AG09309 (cell line): ENCODE measurements around the gene PDE9A.

ENCODE experiments used
- DNase-seq: peaks from one replicate; pipeline ENCODE4 v3.0.0-alpha.2; 2010; ENCODE audit warnings: low read depth
- H3K4me3 ChIP-seq: 2 replicates; pipeline ENCODE4 v1.5.1; 2011; ENCODE audit warnings: mild to moderate bottlenecking, low read depth, low read length, moderate library complexity; ENCODE audit not compliant: control insufficient read depth
- TF ChIP-seq, protein P1 (sequence below): IDR thresholded peaks from 2 replicates; pipeline ENCODE4 v1.5.1; 2011; ENCODE audit warnings: mild to moderate bottlenecking, low read depth, low read length, inconsistent platforms; ENCODE audit not compliant: insufficient read depth, control insufficient read depth; ENCODE audit errors: missing control alignments

Gene PDE9A

DNA sequence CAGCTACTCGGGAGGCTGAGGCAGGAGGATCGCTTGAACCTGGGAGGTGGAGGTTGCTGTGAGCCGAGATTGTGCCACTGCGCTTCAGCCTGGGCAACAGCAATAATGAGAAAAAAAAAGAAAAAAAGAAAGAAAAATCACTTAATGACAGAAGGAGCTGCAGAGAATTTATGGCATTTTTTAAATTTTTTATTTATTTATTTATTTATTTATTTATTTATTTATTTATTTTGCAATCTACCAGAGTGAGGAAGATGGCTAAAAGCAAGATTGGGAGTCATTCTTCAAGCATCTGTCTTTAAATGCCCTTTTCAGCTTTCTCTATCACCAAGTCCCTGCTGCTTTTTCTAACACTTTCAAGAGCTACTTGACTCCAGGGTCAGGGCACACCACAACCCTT is 134.2 kb downstream of the PDE9A start:
- TF ChIP-seq, protein P1, sequence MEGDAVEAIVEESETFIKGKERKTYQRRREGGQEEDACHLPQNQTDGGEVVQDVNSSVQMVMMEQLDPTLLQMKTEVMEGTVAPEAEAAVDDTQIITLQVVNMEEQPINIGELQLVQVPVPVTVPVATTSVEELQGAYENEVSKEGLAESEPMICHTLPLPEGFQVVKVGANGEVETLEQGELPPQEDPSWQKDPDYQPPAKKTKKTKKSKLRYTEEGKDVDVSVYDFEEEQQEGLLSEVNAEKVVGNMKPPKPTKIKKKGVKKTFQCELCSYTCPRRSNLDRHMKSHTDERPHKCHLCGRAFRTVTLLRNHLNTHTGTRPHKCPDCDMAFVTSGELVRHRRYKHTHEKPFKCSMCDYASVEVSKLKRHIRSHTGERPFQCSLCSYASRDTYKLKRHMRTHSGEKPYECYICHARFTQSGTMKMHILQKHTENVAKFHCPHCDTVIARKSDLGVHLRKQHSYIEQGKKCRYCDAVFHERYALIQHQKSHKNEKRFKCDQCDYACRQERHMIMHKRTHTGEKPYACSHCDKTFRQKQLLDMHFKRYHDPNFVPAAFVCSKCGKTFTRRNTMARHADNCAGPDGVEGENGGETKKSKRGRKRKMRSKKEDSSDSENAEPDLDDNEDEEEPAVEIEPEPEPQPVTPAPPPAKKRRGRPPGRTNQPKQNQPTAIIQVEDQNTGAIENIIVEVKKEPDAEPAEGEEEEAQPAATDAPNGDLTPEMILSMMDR, result no peak
- no peak for DNase-seq
- H3K4me3 ChIP-seq, result no peak overlapping the region

DNA sequence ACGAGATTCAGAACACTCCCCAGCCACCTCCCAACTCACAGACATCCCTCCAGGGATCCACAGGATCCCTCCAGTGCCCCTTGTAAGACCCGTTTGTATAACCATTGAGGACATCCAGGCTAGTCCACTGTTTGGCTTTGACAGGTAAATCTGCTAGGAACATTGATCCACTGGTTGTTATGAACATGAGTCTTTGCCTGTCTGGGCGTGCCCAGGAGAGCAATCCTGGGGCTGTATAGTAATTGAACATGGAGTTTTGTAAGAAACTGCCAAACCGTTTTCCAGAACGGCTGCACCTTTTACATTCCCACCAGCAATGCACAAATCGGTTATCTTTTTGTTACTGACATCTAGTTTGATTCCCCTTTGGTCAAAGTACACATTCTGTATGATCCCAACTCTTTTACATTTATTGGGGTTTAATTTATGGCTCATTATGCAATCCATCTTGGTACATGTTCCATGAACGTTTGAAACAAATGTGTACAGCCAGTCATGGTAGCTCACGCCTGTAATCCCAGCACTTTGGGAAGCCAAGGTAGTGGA is 137.2 kb downstream of the PDE9A start:
- TF ChIP-seq, protein P1, result no peak
- no peak for DNase-seq
- H3K4me3 ChIP-seq, result no peak overlapping the region

DNA sequence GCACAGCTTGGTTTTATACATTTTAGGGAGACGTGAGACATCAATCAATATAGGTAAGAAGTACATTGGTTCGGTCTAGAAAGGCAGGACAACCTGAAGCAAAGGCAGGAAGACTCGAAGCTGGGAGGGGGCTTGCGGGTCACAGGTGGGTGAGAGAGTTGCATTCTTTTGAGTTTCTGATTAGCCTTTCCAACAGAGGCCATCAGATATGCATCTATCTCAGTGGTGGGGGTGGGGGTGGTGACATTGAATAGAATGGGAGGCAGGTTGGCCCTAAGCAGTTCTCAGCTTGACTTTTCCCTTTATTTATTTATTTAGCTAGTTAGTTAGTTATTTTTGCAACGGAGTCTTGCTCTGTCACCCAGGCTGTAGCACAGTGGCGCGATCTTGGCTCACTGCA is 140.4 kb downstream of the PDE9A start:
- H3K4me3 ChIP-seq, result no peak overlapping the region
- DNase-seq, result no peak
- TF ChIP-seq, protein P1, result no peak

DNA sequence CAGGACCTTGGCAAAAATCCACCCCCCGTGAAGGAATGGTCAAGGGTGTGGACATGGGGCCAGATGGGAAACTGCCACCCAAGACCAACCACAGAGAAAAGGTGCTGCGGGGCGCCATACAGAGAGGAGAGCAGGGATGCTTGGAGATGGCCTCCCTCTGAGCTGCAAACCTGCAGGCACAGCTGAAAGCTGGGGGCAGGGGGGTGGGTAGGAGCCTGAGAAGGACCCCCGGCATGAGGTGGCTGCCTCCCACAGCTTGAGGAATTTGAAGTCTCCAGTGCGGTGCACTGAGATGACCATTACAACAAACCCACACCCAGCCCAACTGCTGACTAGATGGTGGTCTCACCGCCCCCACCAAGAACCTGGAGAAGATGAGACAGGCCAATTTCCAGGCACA is 141.1 kb downstream of the PDE9A start:
- TF ChIP-seq, protein P1, result no peak
- H3K4me3 ChIP-seq, result no peak overlapping the region
- no peak for DNase-seq

DNA sequence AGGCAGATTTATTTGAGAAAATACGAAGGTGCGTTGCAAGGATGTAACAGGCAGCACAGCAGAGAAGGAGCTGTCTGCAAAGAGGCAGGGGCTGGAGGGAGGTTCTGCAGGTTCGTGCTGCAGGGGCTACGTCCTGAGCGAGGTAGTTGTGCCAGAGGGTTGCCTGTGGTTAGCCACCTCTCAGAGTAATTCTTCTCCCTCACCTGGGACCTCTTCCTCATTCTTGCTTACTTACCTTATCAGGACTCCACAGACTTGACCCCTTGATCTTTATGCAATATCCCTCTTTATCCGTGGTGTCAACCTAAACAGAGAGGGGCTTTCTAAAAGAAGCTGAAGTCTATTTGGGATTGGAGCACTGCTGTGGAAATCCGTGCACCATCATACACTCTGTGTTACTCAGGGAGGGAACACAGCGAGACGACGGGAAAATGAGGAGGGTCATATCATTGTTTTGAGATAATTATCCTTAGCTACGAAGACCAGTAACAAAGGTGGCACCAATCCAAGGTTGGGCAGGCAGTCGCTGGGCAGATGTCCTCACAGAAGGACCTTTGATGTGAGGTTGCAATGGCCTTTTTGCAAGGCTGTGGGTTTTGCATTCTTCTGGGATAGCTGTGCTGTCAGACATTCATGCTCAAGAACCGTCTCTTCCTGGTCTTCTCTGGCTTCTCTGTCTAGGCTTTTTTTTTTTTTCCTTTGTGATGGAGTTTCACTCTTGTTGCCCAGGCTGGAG is 143.1 kb downstream of the PDE9A start:
- DNase-seq, result no peak
- no peak overlapping the region for H3K4me3 ChIP-seq
- TF ChIP-seq, protein P1, result no peak

DNA sequence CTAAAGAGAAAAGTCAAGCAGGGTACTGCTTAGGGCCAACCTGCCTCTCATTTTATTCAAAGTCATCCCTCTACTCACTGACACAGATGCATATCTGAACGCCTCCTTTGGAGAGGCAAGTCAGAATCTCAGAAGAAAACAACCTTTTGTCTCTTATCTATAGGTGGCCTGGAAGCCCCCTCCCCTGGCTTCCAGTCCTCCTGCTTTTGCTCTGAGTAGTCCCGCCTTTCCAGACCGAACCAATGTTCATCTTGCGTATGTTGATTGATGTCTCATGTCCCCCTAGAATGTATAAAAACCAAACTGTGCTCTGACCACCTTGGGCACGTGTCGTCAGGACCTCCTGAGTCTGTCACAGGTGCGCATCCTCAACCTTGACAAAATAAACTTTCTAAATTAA is 144.1 kb downstream of the PDE9A start:
- H3K4me3 ChIP-seq, result no peak overlapping the region
- TF ChIP-seq, protein P1, result no peak
- DNase-seq, result no peak

DNA sequence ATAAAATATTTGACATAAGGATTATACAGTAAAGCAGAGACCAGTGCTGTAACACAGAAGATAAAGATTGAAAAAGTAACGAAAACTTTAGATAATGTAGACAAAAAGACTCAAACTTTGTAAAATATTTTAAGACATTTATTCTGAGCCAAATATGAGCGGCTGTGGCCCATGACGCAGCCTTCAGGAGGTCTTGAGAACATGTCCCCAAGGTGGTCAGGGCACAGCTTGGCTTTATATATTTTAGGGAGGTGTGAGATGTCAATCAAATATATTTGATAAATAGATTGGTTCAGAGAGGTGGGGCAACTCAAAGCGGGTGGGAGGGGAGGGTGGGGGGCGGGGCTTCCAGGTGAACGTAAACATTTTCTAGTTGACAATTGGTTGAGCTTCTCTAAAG is 144.7 kb downstream of the PDE9A start:
- H3K4me3 ChIP-seq, result no peak overlapping the region
- TF ChIP-seq, protein P1, result no peak
- no peak for DNase-seq
